Bronchus fibroblast of lung (primary cell): ENCODE measurements around the gene PTGDS. TPM values are rescaled to one million over a fixed set of nuclear protein-coding genes. Genes with fewer than 3 reads are reported as not detected.

Experiments used
- total RNA-seq: library from RNA; depleted of rRNA; stranded (reverse); fragments of >200 nt; gene quantifications from 2 replicates; pipeline ENCODE4 v1.2.3, GENCODE V29; 2015

Gene PTGDS
- 2.4 TPM in 1 of 2 replicates, not detected in the other for total RNA-seq

GRCh38 chr9:136977223-136977622, at the start of gene PTGDS:
PTGDS (plus strand) TSS chr9:136977504; CDS start chr9:136977579, 75 bp downstream.

GRCh38 chr9:136944519-136945332, 32.6 kb upstream of the PTGDS start, which contains the start of the genes C8G and FBXW5:
C8G (plus strand) TSS chr9:136945243; CDS start chr9:136945321, 78 bp downstream.
FBXW5 (minus strand) TSS chr9:136944738; CDS start chr9:136944083, 655 bp downstream.

GRCh38 chr9:136951541-136952320, 25.6 kb upstream of the PTGDS start, which contains the start of gene LCN12:
LCN12 (plus strand) TSS chr9:136952273; CDS start chr9:136952328, 55 bp downstream.

GRCh38 chr9:136982232-136983051, 5.1 kb downstream of the PTGDS start, which contains the start of gene LCNL1:
LCNL1 (plus strand) TSS chr9:136982993; CDS start chr9:136983587, 594 bp downstream.

GRCh38 chr9:136991993-136992818, 14.9 kb downstream of the PTGDS start, which contains the start of gene PAXX:
PAXX (plus strand) TSS chr9:136992422; CDS start chr9:136992444, 22 bp downstream.

GRCh38 chr9:136996361-136997292, 19.3 kb downstream of the PTGDS start, which contains the start of gene CLIC3:
CLIC3 (minus strand) TSS chr9:136996568; CDS start chr9:136996543, 25 bp downstream.

GRCh38 chr9:137027369-137028262, 50.3 kb downstream of the PTGDS start, which contains the start of gene ABCA2:
ABCA2 (minus strand) TSS chr9:137028237; CDS start chr9:137028140, 97 bp downstream.

Other genes starting within 250 kb of the PTGDS start
- not detected in 2 replicates for gene LCN10, start 234.6 kb upstream of the PTGDS start, total RNA-seq
- gene LCN6, start 229.0 kb upstream of the PTGDS start, total RNA-seq = not detected in 2 replicates
- not detected in 2 replicates for gene LCN8, start 219.3 kb upstream of the PTGDS start, total RNA-seq
- gene LCN15, start 213.0 kb upstream of the PTGDS start, total RNA-seq = not detected in 2 replicates
- 85.4 and 89.2 TPM in 2 replicates for gene TMEM141, start 186.2 kb upstream of the PTGDS start, total RNA-seq
- gene CCDC183, start 181.2 kb upstream of the PTGDS start, total RNA-seq = under 0.01 TPM in 1 of 2 replicates, not detected in the other
- gene RABL6, start 169.6 kb upstream of the PTGDS start, total RNA-seq = 85.8 and 89.3 TPM in 2 replicates
- 0.45 and 1.3 TPM in 2 replicates for gene AJM1, start 135.0 kb upstream of the PTGDS start, total RNA-seq
- gene PHPT1, start 128.1 kb upstream of the PTGDS start, total RNA-seq = 119 and 125 TPM in 2 replicates
- gene MAMDC4, start 125.2 kb upstream of the PTGDS start, total RNA-seq = 2.5 and 3.0 TPM in 2 replicates
- gene EDF1, start 111.2 kb upstream of the PTGDS start, total RNA-seq = 491 and 504 TPM in 2 replicates
- 9.1 and 9.4 TPM in 2 replicates for gene TRAF2, start 91.0 kb upstream of the PTGDS start, total RNA-seq
- 113 and 115 TPM in 2 replicates for gene FBXW5, start 32.8 kb upstream of the PTGDS start, total RNA-seq
- not detected in 2 replicates for gene C8G, start 32.3 kb upstream of the PTGDS start, total RNA-seq
- gene LCN12, start 25.2 kb upstream of the PTGDS start, total RNA-seq = not detected in 2 replicates
- under 0.01 TPM in 1 of 2 replicates, not detected in the other for gene LCNL1, start 5.5 kb downstream of the PTGDS start, total RNA-seq
- gene PAXX, start 14.9 kb downstream of the PTGDS start, total RNA-seq = 30.6 and 32.9 TPM in 2 replicates
- 1.3 and 4.0 TPM in 2 replicates for gene CLIC3, start 19.1 kb downstream of the PTGDS start, total RNA-seq
- gene ABCA2, start 50.7 kb downstream of the PTGDS start, total RNA-seq = 8.5 and 9.4 TPM in 2 replicates
- not detected in 2 replicates for gene FUT7, start 54.6 kb downstream of the PTGDS start, total RNA-seq
- 18.7 and 19.6 TPM in 2 replicates for gene NPDC1, start 68.7 kb downstream of the PTGDS start, total RNA-seq
- not detected in 2 replicates for gene ENTPD2, start 76.6 kb downstream of the PTGDS start, total RNA-seq
- 21.9 and 24.2 TPM in 2 replicates for gene SAPCD2, start 93.1 kb downstream of the PTGDS start, total RNA-seq
- gene UAP1L1, start 100.0 kb downstream of the PTGDS start, total RNA-seq = 4.9 and 5.5 TPM in 2 replicates
- 56.0 and 72.4 TPM in 2 replicates for gene MAN1B1, start 109.5 kb downstream of the PTGDS start, total RNA-seq
- gene DPP7, start 137.2 kb downstream of the PTGDS start, total RNA-seq = 66.6 and 69.7 TPM in 2 replicates
- not detected in 2 replicates for gene GRIN1, start 161.7 kb downstream of the PTGDS start, total RNA-seq
- not detected in 2 replicates for gene LRRC26, start 192.5 kb downstream of the PTGDS start, total RNA-seq
- gene TMEM210, start 194.6 kb downstream of the PTGDS start, total RNA-seq = not detected in 2 replicates
- 10.3 and 15.3 TPM in 2 replicates for gene ANAPC2, start 211.1 kb downstream of the PTGDS start, total RNA-seq
- 75.8 and 84.9 TPM in 2 replicates for gene SSNA1, start 211.2 kb downstream of the PTGDS start, total RNA-seq
- gene TPRN, start 223.2 kb downstream of the PTGDS start, total RNA-seq = 6.1 and 6.4 TPM in 2 replicates
- gene TMEM203, start 228.1 kb downstream of the PTGDS start, total RNA-seq = 43.1 and 47.9 TPM in 2 replicates
- 14.9 and 16.8 TPM in 2 replicates for gene NDOR1, start 228.2 kb downstream of the PTGDS start, total RNA-seq
- gene RNF208, start 244.7 kb downstream of the PTGDS start, total RNA-seq = 0.50 and 1.2 TPM in 2 replicates
- gene CYSRT1, start 247.7 kb downstream of the PTGDS start, total RNA-seq = 0.74 and 1.2 TPM in 2 replicates
- gene RNF224, start 250.0 kb downstream of the PTGDS start, total RNA-seq = under 0.01 TPM in 1 of 2 replicates, not detected in the other